Measurements from ENCODE around the gene RAB40C.

- TF ChIP-seq CEBPB (IDR thresholded peaks at IDR 0.05) (no peak), ESRRA (IDR thresholded peaks at IDR 0.05; ENCODE audit: borderline replicate concordance, low read length) (no peak), REST (IDR thresholded peaks at IDR 0.05) (no peak), USF2 (IDR thresholded peaks at IDR 0.05) (no peak), BHLHE40 (IDR thresholded peaks at IDR 0.05; ENCODE audit: low read depth, low read length) (no peak), EP300 (IDR thresholded peaks at IDR 0.05) (no peak), POLR2A (IDR thresholded peaks at IDR 0.05; ENCODE audit: low read length) (no peak)
- TF ChIP-seq, protein P1, sequence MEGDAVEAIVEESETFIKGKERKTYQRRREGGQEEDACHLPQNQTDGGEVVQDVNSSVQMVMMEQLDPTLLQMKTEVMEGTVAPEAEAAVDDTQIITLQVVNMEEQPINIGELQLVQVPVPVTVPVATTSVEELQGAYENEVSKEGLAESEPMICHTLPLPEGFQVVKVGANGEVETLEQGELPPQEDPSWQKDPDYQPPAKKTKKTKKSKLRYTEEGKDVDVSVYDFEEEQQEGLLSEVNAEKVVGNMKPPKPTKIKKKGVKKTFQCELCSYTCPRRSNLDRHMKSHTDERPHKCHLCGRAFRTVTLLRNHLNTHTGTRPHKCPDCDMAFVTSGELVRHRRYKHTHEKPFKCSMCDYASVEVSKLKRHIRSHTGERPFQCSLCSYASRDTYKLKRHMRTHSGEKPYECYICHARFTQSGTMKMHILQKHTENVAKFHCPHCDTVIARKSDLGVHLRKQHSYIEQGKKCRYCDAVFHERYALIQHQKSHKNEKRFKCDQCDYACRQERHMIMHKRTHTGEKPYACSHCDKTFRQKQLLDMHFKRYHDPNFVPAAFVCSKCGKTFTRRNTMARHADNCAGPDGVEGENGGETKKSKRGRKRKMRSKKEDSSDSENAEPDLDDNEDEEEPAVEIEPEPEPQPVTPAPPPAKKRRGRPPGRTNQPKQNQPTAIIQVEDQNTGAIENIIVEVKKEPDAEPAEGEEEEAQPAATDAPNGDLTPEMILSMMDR (IDR thresholded peaks at IDR 0.05), result no peak
Observed at GRCh38 chr16:616733-617586, 27.1 kb downstream of the RAB40C start.

All from A549 (cell line).